Neuron (in vitro differentiated cells): ENCODE measurements around the gene RASAL3.

Experiments used
- H2AFZ ChIP-seq: one replicate; pipeline ENCODE4 v1.6.1; 2013; ENCODE audit warnings: low read depth, mild to moderate bottlenecking, inconsistent platforms, low read length, moderate library complexity
- H3K27me3 ChIP-seq: one replicate; pipeline ENCODE4 v1.6.1; 2013; ENCODE audit warnings: low read length; ENCODE audit not compliant: insufficient read depth
- H3K36me3 ChIP-seq: one replicate; pipeline ENCODE4 v1.6.1; 2013; ENCODE audit warnings: low read length; ENCODE audit not compliant: insufficient read depth
- H3K4me1 ChIP-seq: one replicate; pipeline ENCODE4 v1.6.1; 2013; ENCODE audit warnings: low read length; ENCODE audit not compliant: insufficient read depth
- H3K4me3 ChIP-seq: 2 replicates; pipeline ENCODE4 v1.5.1; 2013; ENCODE audit warnings: mild to moderate bottlenecking, low read length, moderate library complexity
- H3K9me3 ChIP-seq: one replicate; pipeline ENCODE4 v1.6.1; 2013; ENCODE audit warnings: low read length

Gene RASAL3

DNA sequence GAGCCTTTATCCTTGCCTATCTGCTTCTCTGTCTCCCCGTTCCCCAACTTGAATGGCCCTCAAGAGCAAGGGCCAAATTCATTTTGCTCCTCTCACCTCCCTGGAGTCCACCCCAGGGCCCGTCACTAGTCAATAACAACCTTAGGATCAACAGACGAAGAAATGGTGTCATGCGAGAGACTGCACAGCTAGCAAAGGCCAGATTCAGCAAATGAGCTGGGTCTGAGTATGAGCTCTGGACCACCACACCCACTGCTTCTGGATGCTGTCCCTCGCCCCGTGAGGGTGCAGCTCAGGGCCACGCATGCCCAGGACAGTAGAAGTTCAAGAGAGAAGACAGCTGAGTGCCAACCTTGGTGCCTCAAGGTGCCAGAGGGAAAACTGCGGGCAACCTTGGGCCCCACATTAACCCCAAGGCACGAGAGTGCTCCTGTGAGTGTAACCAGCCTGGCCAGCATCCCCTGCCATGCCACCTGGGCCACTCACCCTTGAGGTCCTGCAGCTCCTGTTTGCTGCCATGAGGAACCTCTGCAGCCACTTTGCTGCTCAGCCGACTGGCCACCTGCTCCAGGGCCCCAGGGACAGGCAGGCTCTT lies 33.7 kb downstream of the RASAL3 start:
- Histone ChIP-seq H2AFZ (no peak overlapping the region), H3K27me3 (no peaks in the 10 kb centered on the region), H3K9me3 (peaks cover 3% of the 10 kb centered on the region), H3K4me1 (peaks cover 17% of the 10 kb centered on the region), H3K4me3 (peak overlapping the region; percentile 81), H3K36me3 (peaks cover 41% of the 10 kb centered on the region)

DNA sequence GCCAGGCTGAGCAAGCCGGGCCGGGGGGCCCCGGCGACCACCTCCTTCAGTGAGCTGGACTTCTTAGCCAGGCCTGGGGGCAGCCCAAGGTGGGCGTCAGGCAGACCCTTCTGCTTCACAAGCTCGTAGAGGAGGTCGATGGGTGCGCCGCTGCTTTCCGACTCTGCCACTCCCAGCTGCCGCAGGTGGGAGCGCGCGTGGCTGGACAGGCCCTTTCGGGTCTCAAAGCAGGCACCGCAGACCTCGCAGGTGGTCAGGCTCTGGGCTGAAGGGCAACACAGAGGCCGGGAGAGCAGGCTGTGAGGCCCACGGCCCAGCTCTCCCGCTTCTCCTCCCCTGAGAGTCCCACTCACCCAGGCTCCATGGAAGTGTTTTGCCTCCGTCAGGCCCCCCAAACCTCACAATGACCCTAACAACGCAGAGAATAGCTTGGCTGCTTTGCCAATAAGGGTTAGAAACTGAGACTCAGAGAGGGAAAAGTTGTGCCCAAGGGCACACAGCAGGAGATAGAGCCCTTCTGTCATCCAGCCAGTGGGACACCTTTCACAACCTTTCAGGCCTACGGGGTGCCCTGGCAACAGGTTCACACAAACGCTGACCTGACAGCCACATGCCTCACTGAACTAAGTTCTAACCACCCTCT lies 34.4 kb downstream of the RASAL3 start:
- no peak overlapping the region for H3K4me3 ChIP-seq
- H2AFZ ChIP-seq, result no peak overlapping the region
- H3K27me3 ChIP-seq, result no peaks in the 10 kb centered on the region
- H3K36me3 ChIP-seq, result peaks cover 46% of the 10 kb centered on the region
- H3K4me1 ChIP-seq, result peaks cover 17% of the 10 kb centered on the region
- H3K9me3 ChIP-seq, result peaks cover 3% of the 10 kb centered on the region

DNA sequence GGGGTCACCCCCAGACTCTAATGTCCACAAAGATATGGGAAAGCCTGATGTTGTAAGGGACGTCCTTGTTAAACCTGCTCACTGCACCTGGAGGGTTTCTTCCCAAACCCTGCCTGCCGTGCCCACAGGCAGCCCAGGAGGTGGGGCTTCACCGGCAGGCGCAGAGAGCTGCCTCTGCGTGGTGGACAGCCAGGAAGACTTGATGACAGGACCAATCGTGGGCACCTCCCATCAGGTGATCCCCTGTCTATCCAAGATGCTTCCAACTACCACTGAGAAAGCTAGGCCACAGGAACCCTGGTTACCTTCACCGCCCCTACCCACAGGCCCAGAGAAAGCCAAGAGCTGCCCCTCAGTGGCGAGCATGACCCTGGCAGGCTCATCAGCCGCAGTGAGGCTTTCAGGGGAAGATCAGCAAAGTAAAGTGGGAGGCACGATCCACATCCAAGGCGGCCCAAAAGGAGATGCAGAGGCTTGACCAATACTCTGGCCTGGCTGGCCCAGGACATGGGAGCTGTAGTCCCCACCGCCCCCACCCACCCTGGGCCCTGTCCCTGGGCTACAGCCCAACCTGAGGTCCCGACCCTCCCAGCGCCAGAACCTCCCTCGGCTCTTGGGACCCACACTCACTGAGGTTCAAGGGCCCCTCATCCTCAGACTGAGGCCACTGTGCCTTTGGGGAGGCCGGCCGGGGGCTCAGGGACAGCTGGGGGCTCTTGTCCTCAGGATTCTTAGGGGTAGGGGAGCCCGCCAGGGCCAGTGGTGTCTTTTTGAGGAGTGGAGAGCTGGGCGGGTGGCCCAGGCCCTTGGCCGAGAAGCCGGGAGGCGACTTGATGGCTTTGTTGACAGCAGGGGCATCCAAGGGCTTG lies 35.2 kb downstream of the RASAL3 start:
- no peaks in the 10 kb centered on the region for H3K27me3 ChIP-seq
- H3K9me3 ChIP-seq, result peaks cover 3% of the 10 kb centered on the region
- peaks cover 54% of the 10 kb centered on the region for H3K36me3 ChIP-seq
- peaks cover 17% of the 10 kb centered on the region for H3K4me1 ChIP-seq
- no peak overlapping the region for H3K4me3 ChIP-seq
- no peak overlapping the region for H2AFZ ChIP-seq

DNA sequence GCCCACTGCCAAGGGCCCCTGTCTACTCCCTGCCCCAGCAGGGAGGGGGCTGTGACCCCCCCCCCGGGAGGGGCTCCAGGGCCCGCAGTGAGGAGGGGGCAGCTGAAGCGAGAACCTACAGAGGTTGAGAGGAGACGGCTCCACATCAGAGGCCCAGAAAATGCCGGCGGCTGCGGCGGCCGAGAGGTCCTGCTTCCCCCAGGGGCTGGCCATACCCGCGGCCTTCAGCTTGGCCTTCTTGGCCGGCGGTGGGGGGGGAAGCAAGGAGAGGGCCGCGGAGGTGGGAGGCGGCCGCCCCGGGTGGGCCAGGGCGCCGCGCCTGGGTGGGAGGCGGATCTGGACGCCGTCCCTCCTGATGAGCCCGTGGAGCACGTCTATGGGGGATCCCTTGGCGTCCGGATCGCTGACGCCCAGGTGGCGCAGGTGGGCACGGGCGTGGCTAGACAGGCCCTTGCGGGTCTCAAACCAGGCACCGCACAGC lies 36.3 kb downstream of the RASAL3 start:
- peaks cover 17% of the 10 kb centered on the region for H3K4me1 ChIP-seq
- H3K36me3 ChIP-seq, result peaks cover 66% of the 10 kb centered on the region
- no peak overlapping the region for H2AFZ ChIP-seq
- no peaks in the 10 kb centered on the region for H3K27me3 ChIP-seq
- H3K9me3 ChIP-seq, result peaks cover 12% of the 10 kb centered on the region
- H3K4me3 ChIP-seq, result no peak overlapping the region

DNA sequence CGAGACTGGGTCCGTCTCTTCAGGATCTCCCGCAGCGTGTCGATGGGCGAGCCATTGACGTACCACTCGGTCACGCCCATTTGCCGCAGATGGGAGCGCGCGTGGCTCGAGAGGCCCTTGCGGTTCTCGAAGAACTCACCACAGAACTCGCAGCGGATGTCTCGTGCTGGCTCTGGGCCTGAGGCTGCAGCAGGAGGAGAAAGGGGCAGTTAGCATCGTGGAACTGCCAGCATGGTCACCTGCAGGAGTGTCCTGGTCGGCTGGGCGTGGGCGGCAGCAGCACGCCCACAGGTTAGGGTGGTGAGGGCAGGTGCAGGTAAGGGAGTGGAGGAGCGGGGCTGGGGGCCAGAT lies 37.0 kb downstream of the RASAL3 start:
- H2AFZ ChIP-seq, result no peak overlapping the region
- H3K4me3 ChIP-seq, result no peak overlapping the region

DNA sequence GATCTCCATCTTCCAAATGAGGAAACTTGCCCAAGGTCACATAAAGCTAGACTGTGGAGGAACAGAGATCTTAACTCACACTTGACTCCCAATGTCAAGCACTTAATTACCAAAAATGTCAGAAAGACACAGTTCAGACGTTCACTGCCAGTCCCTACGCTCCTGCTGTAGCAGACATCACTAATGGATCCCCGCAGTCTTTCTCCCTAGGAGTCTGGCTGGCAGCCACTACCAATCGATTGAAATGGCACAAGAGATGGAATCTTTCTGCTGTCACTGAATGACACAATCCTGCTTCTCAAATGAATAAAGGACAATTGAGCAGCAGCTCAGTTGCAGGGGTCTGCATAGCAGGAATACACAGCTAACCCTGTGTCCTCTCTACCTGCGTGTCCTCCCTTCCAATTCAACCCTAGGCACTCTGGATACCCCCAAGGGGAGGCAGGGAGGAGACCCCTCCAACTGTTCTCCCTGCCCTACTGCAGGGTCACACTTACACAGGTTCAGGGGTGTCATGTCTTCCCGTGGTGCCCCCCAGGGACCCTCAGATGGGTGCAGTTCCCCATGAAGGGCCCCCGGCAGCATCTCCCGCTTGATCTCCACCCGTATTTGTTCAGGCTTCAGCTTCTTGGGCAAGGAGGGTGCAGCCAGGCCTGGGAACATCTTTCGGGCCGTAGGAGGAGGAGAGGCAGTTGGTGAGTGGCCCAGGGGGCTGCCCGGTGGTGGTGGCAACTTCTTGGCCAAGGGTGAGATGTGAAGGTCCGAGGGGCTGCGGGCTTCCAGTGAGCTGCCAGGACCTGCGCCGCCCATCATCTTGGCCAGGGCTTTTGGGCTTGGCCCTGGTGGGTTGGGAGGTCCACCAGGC lies 37.6 kb downstream of the RASAL3 start:
- H3K36me3 ChIP-seq, result peaks cover 74% of the 10 kb centered on the region
- H3K4me1 ChIP-seq, result peaks cover 16% of the 10 kb centered on the region
- H3K9me3 ChIP-seq, result peaks cover 12% of the 10 kb centered on the region
- H2AFZ ChIP-seq, result no peak overlapping the region
- H3K4me3 ChIP-seq, result no peak overlapping the region
- no peaks in the 10 kb centered on the region for H3K27me3 ChIP-seq

More for the DNA sequence above, 37.0 kb downstream of the RASAL3 start:
- peaks cover 12% of the 10 kb centered on the region for H3K9me3 ChIP-seq
- H3K36me3 ChIP-seq, result peaks cover 73% of the 10 kb centered on the region
- H3K4me1 ChIP-seq, result peaks cover 17% of the 10 kb centered on the region
- no peaks in the 10 kb centered on the region for H3K27me3 ChIP-seq

DNA sequence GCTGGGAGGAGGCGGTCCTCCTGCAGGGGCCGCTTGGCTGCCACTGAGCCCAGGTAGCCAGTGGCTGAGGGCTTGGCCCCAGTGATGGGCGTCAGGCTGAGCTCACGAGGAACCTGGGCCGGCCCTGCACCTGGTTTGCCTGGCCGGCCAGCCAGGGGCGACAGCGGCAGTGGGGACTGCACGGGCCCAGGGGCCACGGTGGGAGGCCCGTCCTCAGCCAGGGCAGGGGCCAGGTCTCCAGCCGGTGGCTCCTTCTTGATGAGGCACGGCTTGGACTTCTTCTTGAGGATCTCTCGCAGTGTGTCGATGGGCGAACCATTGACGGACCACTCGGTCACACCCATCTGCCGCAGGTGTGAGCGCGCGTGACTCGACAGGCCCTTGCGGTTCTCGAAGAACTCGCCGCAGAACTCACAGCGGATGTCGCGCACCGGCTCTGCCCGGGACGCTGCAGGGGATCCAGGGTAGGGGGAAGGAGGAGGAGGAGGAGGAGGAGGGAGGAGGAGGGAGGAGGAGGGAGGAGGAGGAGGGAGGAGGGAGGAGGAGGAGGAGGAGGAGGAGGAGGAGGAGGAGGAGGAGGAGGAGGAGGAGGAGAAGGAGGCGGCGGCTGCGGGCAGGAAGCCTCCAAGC lies 38.9 kb downstream of the RASAL3 start:
- H3K9me3 ChIP-seq, result peaks cover 12% of the 10 kb centered on the region
- H3K36me3 ChIP-seq, result peaks cover 71% of the 10 kb centered on the region
- no peak overlapping the region for H2AFZ ChIP-seq
- H3K4me1 ChIP-seq, result peaks cover 3% of the 10 kb centered on the region
- no peak overlapping the region for H3K4me3 ChIP-seq
- no peaks in the 10 kb centered on the region for H3K27me3 ChIP-seq

DNA sequence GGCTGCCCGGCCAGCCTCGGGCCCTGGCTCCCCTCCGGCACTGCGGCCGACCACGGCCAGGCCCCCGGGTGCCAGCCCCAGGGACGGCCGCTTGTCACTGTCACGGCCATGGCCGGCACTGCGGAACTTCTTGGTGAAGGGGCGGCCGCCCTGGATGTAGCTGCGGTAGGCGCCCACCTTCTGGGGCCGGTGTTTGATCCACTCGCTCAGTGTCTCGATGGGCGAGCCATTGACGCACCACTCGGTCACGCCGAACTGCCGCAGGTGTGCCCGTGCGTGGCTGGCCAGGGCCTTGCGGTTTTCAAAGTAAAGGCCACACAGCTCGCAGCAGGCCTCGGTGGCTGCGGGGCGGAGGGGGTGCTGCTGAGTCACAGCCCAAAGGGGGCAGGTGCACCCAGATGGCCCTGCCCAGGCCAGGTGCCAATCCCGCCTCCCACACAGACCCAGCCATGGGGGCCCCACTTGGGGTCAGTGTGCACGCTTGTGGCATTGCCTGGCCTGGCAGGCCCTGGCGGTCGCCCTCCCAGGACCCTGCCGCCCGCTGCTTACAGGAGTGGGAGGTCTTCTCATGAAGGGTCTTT lies 39.6 kb downstream of the RASAL3 start:
- H3K9me3 ChIP-seq, result peaks cover 12% of the 10 kb centered on the region
- H2AFZ ChIP-seq, result no peak overlapping the region
- peaks cover 70% of the 10 kb centered on the region for H3K36me3 ChIP-seq
- no peaks in the 10 kb centered on the region for H3K27me3 ChIP-seq
- no peak overlapping the region for H3K4me3 ChIP-seq
- H3K4me1 ChIP-seq, result no peaks in the 10 kb centered on the region

DNA sequence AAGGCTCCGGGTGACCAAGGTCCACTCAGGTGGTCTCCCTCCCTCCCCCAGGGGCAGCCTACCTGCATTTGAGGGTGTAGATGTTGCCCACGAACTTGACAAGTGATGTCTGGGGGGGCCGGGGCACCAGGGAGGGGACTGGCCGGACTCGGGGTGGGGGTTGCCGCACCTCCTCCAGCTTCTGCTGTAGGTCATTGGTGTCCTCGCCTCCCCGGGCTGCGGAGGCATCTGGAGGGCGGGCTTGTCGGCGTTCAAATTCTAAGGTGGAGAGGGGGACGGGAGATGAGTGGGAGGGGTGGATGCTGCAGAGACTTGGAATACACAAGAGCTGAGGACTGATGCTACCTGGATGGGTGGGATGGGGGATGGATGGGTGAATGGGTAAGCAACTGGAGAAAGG lies 40.2 kb downstream of the RASAL3 start:
- Histone ChIP-seq H3K4me3 (no peak overlapping the region), H2AFZ (no peak overlapping the region), H3K9me3 (peaks cover 12% of the 10 kb centered on the region), H3K27me3 (no peaks in the 10 kb centered on the region), H3K36me3 (peaks cover 69% of the 10 kb centered on the region), H3K4me1 (peaks cover 4% of the 10 kb centered on the region)

DNA sequence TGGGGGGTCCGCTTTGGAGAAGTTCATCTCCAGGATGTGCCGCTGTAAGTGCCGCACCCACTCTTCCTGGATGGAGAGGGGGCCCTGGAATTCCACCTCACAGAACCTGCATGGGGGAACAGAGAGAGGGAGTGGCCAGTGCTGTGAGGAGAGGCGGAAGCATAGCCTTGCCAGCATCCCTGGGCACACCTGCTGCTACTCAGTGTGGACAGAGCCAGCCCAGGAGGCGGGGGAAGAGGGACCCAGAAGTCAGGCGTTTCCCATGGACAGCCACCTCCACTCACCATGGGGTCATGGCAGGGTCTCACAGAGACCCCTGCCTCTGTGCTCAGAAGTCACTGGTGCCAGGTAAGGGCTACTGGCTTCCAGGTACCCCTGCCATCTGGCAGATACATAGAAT lies 41.2 kb downstream of the RASAL3 start:
- H3K4me1 ChIP-seq, result peaks cover 4% of the 10 kb centered on the region

DNA sequence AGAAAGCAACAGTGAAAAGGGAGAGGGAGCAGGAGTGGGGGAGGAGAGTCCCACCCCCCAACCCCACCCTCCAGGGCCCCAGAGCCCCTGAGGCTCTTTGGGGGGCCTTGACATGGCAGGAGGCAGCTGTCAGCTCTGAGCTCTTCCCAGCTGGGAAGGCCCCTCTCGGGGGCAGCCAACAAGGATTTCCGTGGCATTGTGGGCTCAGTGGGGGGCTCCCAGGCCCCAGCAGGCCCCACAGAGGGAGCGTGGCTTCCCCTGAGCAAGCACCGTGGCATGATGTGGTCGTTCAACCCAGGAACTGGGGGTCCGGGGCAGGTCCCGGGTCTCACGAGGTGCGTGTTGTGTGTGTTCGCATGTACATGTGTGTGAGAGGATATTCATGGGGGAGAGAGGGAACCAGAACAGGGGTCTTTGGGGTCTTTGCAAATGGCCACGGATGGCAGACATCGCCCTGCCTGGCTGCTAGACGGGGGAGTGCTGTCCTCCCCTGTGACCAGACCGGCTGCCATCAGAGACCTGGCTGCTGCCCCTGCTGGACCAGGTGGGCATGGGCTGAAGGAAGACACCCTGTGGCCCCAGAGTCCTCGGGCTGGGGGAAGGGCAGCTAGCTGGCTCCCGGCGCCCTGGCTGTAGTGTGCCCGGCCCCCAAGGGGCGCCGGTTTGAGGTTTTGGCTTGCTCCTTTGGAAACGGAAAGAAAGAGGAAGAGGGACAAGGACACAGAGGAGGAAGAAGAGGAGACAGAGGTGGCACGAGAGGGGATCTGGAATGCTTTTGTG lies 41.9 kb downstream of the RASAL3 start:
- Histone ChIP-seq H3K36me3 (peaks cover 53% of the 10 kb centered on the region), H3K9me3 (peaks cover 12% of the 10 kb centered on the region), H3K4me1 (peaks cover 5% of the 10 kb centered on the region), H3K27me3 (no peaks in the 10 kb centered on the region), H3K4me3 (no peak overlapping the region), H2AFZ (no peak overlapping the region)

More for the DNA sequence above, 41.2 kb downstream of the RASAL3 start:
- Histone ChIP-seq H3K36me3 (peaks cover 59% of the 10 kb centered on the region), H3K27me3 (no peaks in the 10 kb centered on the region), H2AFZ (no peak overlapping the region), H3K9me3 (peaks cover 12% of the 10 kb centered on the region), H3K4me3 (no peak overlapping the region)
